ENCODE data around the gene HSPA12A.
A peak's percentile ranks its signal among the peaks of the same experiment; 100 is the strongest.

The HSPA12A gene

DNA sequence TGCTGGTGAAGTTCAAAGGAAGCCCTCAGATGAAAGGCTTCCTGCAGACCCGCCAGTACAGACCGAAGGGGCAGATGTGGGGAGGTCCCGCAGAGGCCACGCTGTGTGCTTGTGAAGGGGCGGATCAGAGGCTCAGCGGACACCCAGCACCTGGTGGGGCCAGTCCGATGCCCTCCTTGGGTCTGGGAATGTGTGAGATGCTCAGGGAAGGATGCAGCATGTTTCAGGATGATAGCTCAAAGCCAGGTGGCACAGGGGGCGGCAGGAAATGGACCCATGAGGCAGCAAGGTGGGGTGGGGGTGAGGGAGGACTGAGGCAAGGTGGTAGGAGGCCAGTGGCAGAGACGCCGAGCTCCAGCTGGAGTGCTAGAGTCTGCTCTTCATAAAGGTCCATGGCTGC lies 27.9 kb upstream of the HSPA12A start:
- no peak for DNase-seq (ENCODE audit: insufficient read length, low spot score)
- TF ChIP-seq, protein P1, sequence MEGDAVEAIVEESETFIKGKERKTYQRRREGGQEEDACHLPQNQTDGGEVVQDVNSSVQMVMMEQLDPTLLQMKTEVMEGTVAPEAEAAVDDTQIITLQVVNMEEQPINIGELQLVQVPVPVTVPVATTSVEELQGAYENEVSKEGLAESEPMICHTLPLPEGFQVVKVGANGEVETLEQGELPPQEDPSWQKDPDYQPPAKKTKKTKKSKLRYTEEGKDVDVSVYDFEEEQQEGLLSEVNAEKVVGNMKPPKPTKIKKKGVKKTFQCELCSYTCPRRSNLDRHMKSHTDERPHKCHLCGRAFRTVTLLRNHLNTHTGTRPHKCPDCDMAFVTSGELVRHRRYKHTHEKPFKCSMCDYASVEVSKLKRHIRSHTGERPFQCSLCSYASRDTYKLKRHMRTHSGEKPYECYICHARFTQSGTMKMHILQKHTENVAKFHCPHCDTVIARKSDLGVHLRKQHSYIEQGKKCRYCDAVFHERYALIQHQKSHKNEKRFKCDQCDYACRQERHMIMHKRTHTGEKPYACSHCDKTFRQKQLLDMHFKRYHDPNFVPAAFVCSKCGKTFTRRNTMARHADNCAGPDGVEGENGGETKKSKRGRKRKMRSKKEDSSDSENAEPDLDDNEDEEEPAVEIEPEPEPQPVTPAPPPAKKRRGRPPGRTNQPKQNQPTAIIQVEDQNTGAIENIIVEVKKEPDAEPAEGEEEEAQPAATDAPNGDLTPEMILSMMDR (IDR thresholded peaks at IDR 0.05; ENCODE audit: insufficient read depth, missing control alignments): no peak
- FAIRE-seq: no peak

DNA sequence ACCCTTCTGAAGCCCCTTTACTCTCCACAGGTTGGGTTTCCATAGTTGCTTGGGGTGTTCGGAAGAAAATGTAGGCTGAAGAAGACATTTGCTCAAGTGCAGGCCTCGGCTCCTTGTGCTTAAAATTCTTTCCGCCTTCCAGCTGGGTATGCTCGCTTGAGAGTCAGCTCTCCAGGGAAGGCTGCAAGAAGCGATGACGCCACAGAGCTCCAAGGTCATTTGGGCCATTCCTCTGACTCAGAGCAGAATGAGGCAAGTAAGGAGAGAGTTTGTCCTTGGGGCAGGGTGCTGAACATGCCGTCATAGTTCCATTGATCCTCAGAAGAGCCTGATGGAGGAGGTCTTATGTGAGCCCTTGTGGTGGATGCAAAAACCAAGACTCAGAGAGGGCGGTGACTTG lies 27.4 kb upstream of the HSPA12A start:
- FAIRE-seq (no peak), DNase-seq (ENCODE audit: insufficient read length, low spot score) (no peak)
- TF ChIP-seq, protein P1 (IDR thresholded peaks at IDR 0.05; ENCODE audit: insufficient read depth, missing control alignments): no peak

- TF ChIP-seq, protein P1 (IDR thresholded peaks at IDR 0.05; ENCODE audit: insufficient read depth, missing control alignments): no peak
- DNase-seq (ENCODE audit: insufficient read length, low spot score) (no peak), FAIRE-seq (no peak)
Measured at GRCh38 chr10:116769368-116769767, 27.0 kb upstream of the HSPA12A start.

- FAIRE-seq: no peak
- no peak for DNase-seq (ENCODE audit: insufficient read length, low spot score)
Measured at GRCh38 chr10:116768786-116769185, 26.4 kb upstream of the HSPA12A start.

DNA sequence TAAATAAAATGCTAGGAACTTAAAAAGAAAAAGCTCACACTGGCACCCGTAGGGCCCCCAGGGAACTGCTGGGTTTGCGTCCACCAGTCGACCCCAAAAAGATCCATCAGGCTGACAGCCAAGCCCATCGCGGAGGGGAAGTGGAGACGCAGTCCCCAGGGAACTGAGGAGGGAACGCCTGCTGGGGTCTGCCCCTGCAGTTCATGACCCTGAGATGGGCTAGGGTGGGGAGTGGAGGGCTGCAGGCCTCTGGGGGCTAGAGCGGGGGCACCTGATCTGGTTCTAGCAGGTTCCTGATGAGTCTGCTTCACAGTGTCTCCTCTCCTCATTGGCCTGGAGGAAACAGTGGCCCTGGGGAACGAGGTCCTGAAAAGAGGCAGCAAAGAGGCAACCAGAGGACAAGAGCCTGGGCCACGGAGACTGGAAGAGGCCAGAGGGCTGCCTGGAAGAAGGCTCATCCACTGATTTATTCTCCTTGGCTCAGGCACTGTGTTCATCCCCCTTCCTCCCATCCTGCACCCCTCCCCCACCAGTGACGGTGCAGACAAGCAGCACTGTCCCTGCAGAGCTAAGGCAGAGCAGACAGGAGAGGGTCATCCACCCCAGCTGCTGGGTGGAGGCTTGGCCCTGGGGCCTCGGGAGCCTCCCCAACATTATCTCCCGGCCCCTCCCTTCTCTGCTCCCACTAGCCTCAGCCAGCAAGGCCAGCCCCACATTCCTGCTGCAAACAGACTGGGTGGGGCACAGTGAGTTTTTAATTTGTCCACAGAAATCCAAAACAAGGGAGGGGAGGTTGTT lies 24.7 kb upstream of the HSPA12A start:
- DNase-seq (ENCODE audit: insufficient read length, low spot score) (no peak), FAIRE-seq (no peak)
- TF ChIP-seq, protein P1 (IDR thresholded peaks at IDR 0.05; ENCODE audit: insufficient read depth, missing control alignments): no peak

More at GRCh38 chr10:116768786-116769185, 26.4 kb upstream of the HSPA12A start:
- TF ChIP-seq, protein P1 (IDR thresholded peaks at IDR 0.05; ENCODE audit: insufficient read depth, missing control alignments): no peak

DNA sequence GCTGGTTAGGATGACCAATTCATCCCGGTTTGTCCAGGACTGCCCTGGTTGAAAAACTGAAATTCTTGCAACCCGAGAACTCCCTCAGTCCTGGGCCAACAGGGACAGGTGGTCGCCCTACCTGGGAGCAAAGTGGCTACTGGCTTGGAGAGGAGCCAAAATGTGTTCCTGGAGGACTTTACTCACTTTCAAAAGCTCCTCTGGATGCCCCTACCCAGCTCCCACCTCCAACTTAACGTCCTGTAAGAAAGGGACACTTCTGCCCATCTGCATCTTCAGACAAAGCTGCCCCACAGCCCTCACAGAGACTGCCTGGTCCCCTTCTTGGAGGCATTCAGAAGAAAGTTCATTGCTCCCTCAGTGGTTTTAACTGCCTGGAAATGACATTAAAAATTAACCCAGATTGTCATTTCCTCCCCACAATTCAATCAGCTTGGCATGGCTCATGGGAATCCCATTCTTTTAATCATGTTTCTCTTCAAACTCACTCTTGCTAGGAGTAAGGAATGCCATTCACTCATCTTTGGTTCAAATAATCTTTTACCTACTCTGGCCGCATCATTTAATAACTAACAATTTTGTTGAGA lies 24.0 kb upstream of the HSPA12A start:
- DNase-seq (ENCODE audit: insufficient read length, low spot score): no peak
- TF ChIP-seq, protein P1 (IDR thresholded peaks at IDR 0.05; ENCODE audit: insufficient read depth, missing control alignments): no peak
- FAIRE-seq: no peak

- TF ChIP-seq, protein P1 (IDR thresholded peaks at IDR 0.05; ENCODE audit: insufficient read depth, missing control alignments): peak; percentile 11
- FAIRE-seq (no peak), DNase-seq (ENCODE audit: insufficient read length, low spot score) (no peak)
Measured at GRCh38 chr10:116765648-116766081, 23.3 kb upstream of the HSPA12A start.

Data from D721Med (cell line).